ENCODE measurements around the gene NTN1.
"Not testable (repeated sequence)": the region's sequence is repeated elsewhere in the genome, so short reads cannot be mapped to it uniquely, and the experiment has no call there.

NTN1 gene

DNA sequence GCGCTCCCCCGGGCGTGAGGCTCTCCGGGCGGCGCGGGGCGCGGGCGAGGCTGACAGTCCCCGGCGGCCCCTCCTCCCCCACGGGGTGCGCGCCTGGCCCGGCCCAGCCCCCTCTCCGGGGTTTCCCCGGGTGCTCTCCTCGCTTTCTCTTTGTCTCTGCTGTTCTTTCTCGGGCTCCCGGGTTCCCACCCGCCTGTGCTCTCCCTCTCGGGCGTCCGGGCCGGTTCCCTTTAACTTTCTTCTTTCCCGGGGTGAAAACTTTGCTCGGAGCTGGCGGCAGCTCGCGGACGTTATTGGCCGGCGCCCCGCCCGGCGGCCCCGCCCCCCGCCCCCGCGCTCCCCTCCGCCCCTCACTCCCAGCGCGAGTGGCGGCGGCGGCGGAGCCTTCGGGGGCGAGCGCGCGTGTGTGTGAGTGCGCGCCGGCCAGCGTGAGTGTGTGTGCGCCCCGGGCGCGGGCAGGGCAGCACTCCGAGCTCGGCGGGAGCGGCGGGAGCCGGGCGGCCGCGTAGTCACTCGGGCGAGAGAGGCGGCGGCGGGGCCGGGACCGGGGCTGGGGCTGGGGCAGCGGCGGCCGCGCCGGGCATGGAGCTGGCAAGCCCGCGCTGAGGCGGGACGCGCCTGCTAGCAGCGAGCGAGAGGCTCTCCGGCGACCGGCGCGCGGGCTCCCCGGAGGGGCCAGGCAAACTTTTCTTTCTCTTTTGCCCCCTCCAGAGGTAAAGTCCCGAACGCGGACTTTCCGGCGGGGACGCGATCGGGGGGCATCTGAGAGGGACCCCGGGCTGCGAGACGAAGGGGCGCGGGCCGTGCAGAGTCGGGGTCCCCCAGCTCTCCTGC, at the start of gene NTN1:
Gene NTN1 (plus strand): TSS at position 353 of the 834 bp plus-strand sequence. CDS start 864 bp downstream, outside the sequence.
- Histone ChIP-seq H3K9me3 (ENCODE audit: low read depth, low read length) (no peaks in the 10 kb centered on the region), H3K36me3 (ENCODE audit: insufficient read depth, low read length) (no peaks in the 10 kb centered on the region), H3K27ac (no peak within 1 kb of the TSS), H3K9ac (ENCODE audit: insufficient read length) (peak within 1 kb of the TSS; percentile 69), H3K4me3 (peak within 1 kb of the TSS; percentile 89)
- DNase-seq (ENCODE audit: low read depth, low spot score) = no peak
- TF ChIP-seq POLR2AphosphoS5 (IDR thresholded peaks at IDR 0.05; ENCODE audit: borderline replicate concordance, low read depth, low read length) = no peak
- no peak for TF ChIP-seq FOXP2 (optimal IDR thresholded peaks at IDR 0.05; ENCODE audit: control extremely low read depth, extremely low read length, insufficient read depth)
- TF ChIP-seq EZH2 (IDR thresholded peaks at IDR 0.05) = no peak

GRCh38 chr17:8975091-8975725, 46.1 kb upstream of the NTN1 start:
- H3K4me3 ChIP-seq = no peak overlapping the region
- no peak overlapping the region for H3K9ac ChIP-seq (ENCODE audit: insufficient read length)
- no peaks in the 10 kb centered on the region for H3K9me3 ChIP-seq (ENCODE audit: low read depth, low read length)
- no peak for TF ChIP-seq FOXP2 (optimal IDR thresholded peaks at IDR 0.05; ENCODE audit: control extremely low read depth, extremely low read length, insufficient read depth)
- no peak for TF ChIP-seq POLR2AphosphoS5 (IDR thresholded peaks at IDR 0.05; ENCODE audit: borderline replicate concordance, low read depth, low read length)
- no peak for TF ChIP-seq EZH2 (IDR thresholded peaks at IDR 0.05)
- H3K36me3 ChIP-seq (ENCODE audit: insufficient read depth, low read length) = no peaks in the 10 kb centered on the region
- no peak overlapping the region for H3K27ac ChIP-seq
- DNase-seq (ENCODE audit: low read depth, low spot score) = no peak

DNA sequence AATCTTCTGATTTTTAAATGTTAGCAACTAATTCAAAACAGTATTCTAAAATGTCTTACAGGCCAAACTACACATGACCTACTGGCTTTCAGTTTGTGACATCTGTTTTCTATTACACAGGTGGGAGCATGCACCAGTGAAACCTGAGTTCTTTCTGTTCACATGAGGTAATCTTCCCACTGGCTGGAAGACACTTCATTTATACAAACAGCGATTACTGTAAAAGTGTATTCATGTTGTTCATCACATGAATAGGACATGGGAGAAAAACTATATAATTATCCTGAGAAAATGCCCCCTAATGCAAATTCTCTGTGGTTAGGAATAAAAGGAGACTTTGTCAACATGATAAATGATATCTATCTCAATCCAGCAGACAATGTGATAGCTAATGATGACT, 44.7 kb upstream of the NTN1 start:
- Histone ChIP-seq H3K36me3 (ENCODE audit: insufficient read depth, low read length) (no peaks in the 10 kb centered on the region), H3K9ac (ENCODE audit: insufficient read length) (no peak overlapping the region), H3K9me3 (ENCODE audit: low read depth, low read length) (no peaks in the 10 kb centered on the region), H3K4me3 (no peak overlapping the region), H3K27ac (no peak overlapping the region)
- no peak for TF ChIP-seq POLR2AphosphoS5 (IDR thresholded peaks at IDR 0.05; ENCODE audit: borderline replicate concordance, low read depth, low read length)
- no peak for TF ChIP-seq FOXP2 (optimal IDR thresholded peaks at IDR 0.05; ENCODE audit: control extremely low read depth, extremely low read length, insufficient read depth)
- no peak for TF ChIP-seq EZH2 (IDR thresholded peaks at IDR 0.05)
- no peak for DNase-seq (ENCODE audit: low read depth, low spot score)

GRCh38 chr17:8979715-8980114, 41.6 kb upstream of the NTN1 start:
- H3K36me3 ChIP-seq (ENCODE audit: insufficient read depth, low read length) = no peaks in the 10 kb centered on the region
- H3K9me3 ChIP-seq (ENCODE audit: low read depth, low read length) = no peaks in the 10 kb centered on the region
- H3K9ac ChIP-seq (ENCODE audit: insufficient read length) = no peak overlapping the region
- TF ChIP-seq FOXP2 (optimal IDR thresholded peaks at IDR 0.05; ENCODE audit: control extremely low read depth, extremely low read length, insufficient read depth) = no peak
- no peak for TF ChIP-seq EZH2 (IDR thresholded peaks at IDR 0.05)
- no peak for TF ChIP-seq POLR2AphosphoS5 (IDR thresholded peaks at IDR 0.05; ENCODE audit: borderline replicate concordance, low read depth, low read length)
- no peak for DNase-seq (ENCODE audit: low read depth, low spot score)
- no peak overlapping the region for H3K4me3 ChIP-seq
- no peak overlapping the region for H3K27ac ChIP-seq

GRCh38 chr17:8981443-8981842, 39.9 kb upstream of the NTN1 start:
- Histone ChIP-seq H3K36me3 (ENCODE audit: insufficient read depth, low read length) (no peaks in the 10 kb centered on the region), H3K4me3 (no peak overlapping the region), H3K27ac (no peak overlapping the region), H3K9ac (ENCODE audit: insufficient read length) (no peak overlapping the region), H3K9me3 (ENCODE audit: low read depth, low read length) (no peaks in the 10 kb centered on the region)
- TF ChIP-seq FOXP2 (optimal IDR thresholded peaks at IDR 0.05; ENCODE audit: control extremely low read depth, extremely low read length, insufficient read depth) (no peak), POLR2AphosphoS5 (IDR thresholded peaks at IDR 0.05; ENCODE audit: borderline replicate concordance, low read depth, low read length) (no peak), EZH2 (IDR thresholded peaks at IDR 0.05) (no peak)
- no peak for DNase-seq (ENCODE audit: low read depth, low spot score)

DNA sequence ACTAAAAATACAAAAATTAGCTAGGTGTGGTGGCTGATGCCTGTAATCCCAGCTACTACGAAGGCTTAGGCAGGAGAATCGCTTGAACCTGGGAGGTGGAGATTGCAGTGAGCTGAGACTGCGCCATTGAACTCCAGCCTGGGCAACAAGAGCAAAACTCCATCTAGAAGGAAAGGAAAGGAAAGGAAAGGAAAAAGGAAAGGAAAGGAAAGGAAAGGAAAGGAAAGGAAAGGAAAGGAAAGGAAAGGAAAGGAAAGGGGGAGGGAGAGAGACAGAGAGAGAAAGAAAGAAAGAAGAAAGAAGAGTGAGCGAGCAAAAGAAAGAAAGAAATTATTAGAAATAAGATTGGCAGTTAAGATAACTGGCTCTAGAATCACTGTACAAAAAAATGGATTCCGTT, 37.1 kb upstream of the NTN1 start:
- H3K9ac ChIP-seq (ENCODE audit: insufficient read length); H3K9me3 ChIP-seq (ENCODE audit: low read depth, low read length); H3K36me3 ChIP-seq (ENCODE audit: insufficient read depth, low read length); H3K4me3 ChIP-seq; H3K27ac ChIP-seq; DNase-seq (ENCODE audit: low read depth, low spot score): not testable (repeated sequence)

DNA sequence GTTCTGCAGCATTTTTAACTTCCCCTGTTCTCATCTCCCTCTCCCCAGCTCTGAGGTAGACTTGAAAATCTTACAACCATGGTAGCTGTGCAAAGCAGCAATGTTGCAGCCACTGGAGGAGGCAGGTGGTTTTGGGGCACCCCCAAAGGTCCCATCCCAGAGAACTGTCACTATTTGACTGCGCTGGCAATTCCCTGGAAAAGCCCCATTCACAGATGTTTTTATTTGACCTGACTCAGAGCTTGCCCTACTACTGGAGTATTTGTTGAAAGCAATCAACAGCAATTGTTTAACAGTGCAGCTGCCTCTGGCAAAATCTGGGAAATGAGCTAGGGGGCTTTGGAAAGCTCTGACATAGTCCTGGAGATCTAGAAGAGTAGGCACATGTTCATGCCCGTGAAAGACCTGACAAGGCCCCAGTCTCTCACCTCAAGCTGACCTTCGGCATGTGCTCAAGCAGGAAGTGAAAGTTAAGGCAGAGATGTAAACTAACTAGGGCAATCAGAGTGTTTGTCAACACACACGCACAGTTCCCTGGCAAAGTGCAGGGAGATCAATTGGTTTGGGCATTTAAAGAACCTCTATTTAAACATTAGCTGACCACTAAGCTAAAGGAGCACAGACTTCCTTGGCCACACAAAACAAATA, 36.1 kb upstream of the NTN1 start:
- TF ChIP-seq FOXP2 (optimal IDR thresholded peaks at IDR 0.05; ENCODE audit: control extremely low read depth, extremely low read length, insufficient read depth) = no peak
- TF ChIP-seq EZH2 (IDR thresholded peaks at IDR 0.05) = no peak
- TF ChIP-seq POLR2AphosphoS5 (IDR thresholded peaks at IDR 0.05; ENCODE audit: borderline replicate concordance, low read depth, low read length) = no peak
- Histone ChIP-seq H3K9ac (ENCODE audit: insufficient read length) (no peak overlapping the region), H3K4me3 (no peak overlapping the region), H3K27ac (no peak overlapping the region), H3K36me3 (ENCODE audit: insufficient read depth, low read length) (no peaks in the 10 kb centered on the region), H3K9me3 (ENCODE audit: low read depth, low read length) (no peaks in the 10 kb centered on the region)
- DNase-seq (ENCODE audit: low read depth, low spot score) = no peak

- Histone ChIP-seq H3K4me3 (no peak overlapping the region), H3K9ac (ENCODE audit: insufficient read length) (no peak overlapping the region), H3K27ac (no peak overlapping the region), H3K9me3 (ENCODE audit: low read depth, low read length) (no peaks in the 10 kb centered on the region), H3K36me3 (ENCODE audit: insufficient read depth, low read length) (no peaks in the 10 kb centered on the region)
- TF ChIP-seq EZH2 (IDR thresholded peaks at IDR 0.05) (no peak), FOXP2 (optimal IDR thresholded peaks at IDR 0.05; ENCODE audit: control extremely low read depth, extremely low read length, insufficient read depth) (no peak), POLR2AphosphoS5 (IDR thresholded peaks at IDR 0.05; ENCODE audit: borderline replicate concordance, low read depth, low read length) (no peak)
- DNase-seq (ENCODE audit: low read depth, low spot score) = no peak
Measured at GRCh38 chr17:8986295-8986694, 35.0 kb upstream of the NTN1 start.

- not testable (repeated sequence) for H3K36me3 ChIP-seq (ENCODE audit: insufficient read depth, low read length); H3K9me3 ChIP-seq (ENCODE audit: low read depth, low read length); DNase-seq (ENCODE audit: low read depth, low spot score); H3K4me3 ChIP-seq; H3K9ac ChIP-seq (ENCODE audit: insufficient read length); H3K27ac ChIP-seq
Measured at GRCh38 chr17:8988263-8988935, 32.9 kb upstream of the NTN1 start.
